Measurements from ENCODE around the gene TRAF1.

TRAF1 gene

GRCh38 chr9:120910643-120911042, 16.0 kb downstream of the TRAF1 start:
- Histone ChIP-seq H3K36me3 (ENCODE audit: low read length) (no peaks in the 10 kb centered on the region), H3K4me2 (ENCODE audit: low read depth, low read length, poor library complexity, severe bottlenecking) (no peak overlapping the region), H3K27me3 (ENCODE audit: low read length) (no peaks in the 10 kb centered on the region), H3K4me3 (ENCODE audit: insufficient read depth, low read length, poor library complexity, severe bottlenecking) (no peak overlapping the region), H3F3A (ENCODE audit: insufficient read depth) (no peaks in the 10 kb centered on the region), H2AFZ (ENCODE audit: low read depth, low read length, severe bottlenecking) (no peak overlapping the region), H3K9me3 (ENCODE audit: insufficient read depth, low read length) (no peaks in the 10 kb centered on the region), H3K9ac (ENCODE audit: low read length) (no peak overlapping the region), H3K79me2 (ENCODE audit: insufficient read depth, low read length) (no peaks in the 10 kb centered on the region), H4K20me1 (ENCODE audit: low read depth, low read length) (no peaks in the 10 kb centered on the region), H3K9me2 (replicated peaks; ENCODE audit: insufficient read depth, low read length) (no peaks in the 10 kb centered on the region), H3K27ac (ENCODE audit: low read depth, low read length) (no peak overlapping the region)
- TF ChIP-seq EZH2phosphoT487 (conservative IDR thresholded peaks at IDR 0.05; ENCODE audit: low read length) = no peak
- no peak for TF ChIP-seq CTCF (IDR thresholded peaks at IDR 0.05; ENCODE audit: insufficient read depth, low read length, poor library complexity, severe bottlenecking)

- Histone ChIP-seq H2AFZ (ENCODE audit: low read depth, low read length, severe bottlenecking) (no peak overlapping the region), H3K4me3 (ENCODE audit: insufficient read depth, low read length, poor library complexity, severe bottlenecking) (no peak overlapping the region), H3F3A (ENCODE audit: insufficient read depth) (no peaks in the 10 kb centered on the region), H3K9me3 (ENCODE audit: insufficient read depth, low read length) (no peaks in the 10 kb centered on the region), H4K20me1 (ENCODE audit: low read depth, low read length) (no peaks in the 10 kb centered on the region), H3K4me2 (ENCODE audit: low read depth, low read length, poor library complexity, severe bottlenecking) (no peak overlapping the region), H3K9me2 (replicated peaks; ENCODE audit: insufficient read depth, low read length) (no peaks in the 10 kb centered on the region), H3K27ac (ENCODE audit: low read depth, low read length) (no peak overlapping the region), H3K27me3 (ENCODE audit: low read length) (no peaks in the 10 kb centered on the region), H3K9ac (ENCODE audit: low read length) (no peak overlapping the region), H3K79me2 (ENCODE audit: insufficient read depth, low read length) (no peaks in the 10 kb centered on the region), H3K36me3 (ENCODE audit: low read length) (no peaks in the 10 kb centered on the region)
- no peak for TF ChIP-seq CTCF (IDR thresholded peaks at IDR 0.05; ENCODE audit: insufficient read depth, low read length, poor library complexity, severe bottlenecking)
- no peak for TF ChIP-seq EZH2phosphoT487 (conservative IDR thresholded peaks at IDR 0.05; ENCODE audit: low read length)
Observed at GRCh38 chr9:120909904-120910303, 16.7 kb downstream of the TRAF1 start.

- H3K9me2 ChIP-seq (replicated peaks; ENCODE audit: insufficient read depth, low read length) = no peaks in the 10 kb centered on the region
- H3K4me2 ChIP-seq (ENCODE audit: low read depth, low read length, poor library complexity, severe bottlenecking) = peak overlapping the region; percentile 52
- H2AFZ ChIP-seq (ENCODE audit: low read depth, low read length, severe bottlenecking) = no peak overlapping the region
- no peak overlapping the region for H3K4me3 ChIP-seq (ENCODE audit: insufficient read depth, low read length, poor library complexity, severe bottlenecking)
- H4K20me1 ChIP-seq (ENCODE audit: low read depth, low read length) = no peaks in the 10 kb centered on the region
- H3K27ac ChIP-seq (ENCODE audit: low read depth, low read length) = peak overlapping the region; percentile 95
- TF ChIP-seq EZH2phosphoT487 (conservative IDR thresholded peaks at IDR 0.05; ENCODE audit: low read length) (no peak), CTCF (IDR thresholded peaks at IDR 0.05; ENCODE audit: insufficient read depth, low read length, poor library complexity, severe bottlenecking) (no peak)
- peaks cover 23% of the 10 kb centered on the region for H3F3A ChIP-seq (ENCODE audit: insufficient read depth)
- no peaks in the 10 kb centered on the region for H3K79me2 ChIP-seq (ENCODE audit: insufficient read depth, low read length)
- no peaks in the 10 kb centered on the region for H3K9me3 ChIP-seq (ENCODE audit: insufficient read depth, low read length)
- H3K27me3 ChIP-seq (ENCODE audit: low read length) = no peaks in the 10 kb centered on the region
- H3K36me3 ChIP-seq (ENCODE audit: low read length) = no peaks in the 10 kb centered on the region
- peak overlapping the region; percentile 50; the same call in 1 of the 2 replicates for H3K9ac ChIP-seq (ENCODE audit: low read length)
Observed at GRCh38 chr9:120905315-120906164, 21.1 kb downstream of the TRAF1 start.

Measured in SU-DHL-6 (cell line).